Stimulated activated naive CD8-positive, alpha-beta T cell treated with anti-CD3 and anti-CD28 coated beads, Interleukin-15, amount 100 ng/mL, for 72 hours (primary cell): Measurements from ENCODE around the gene WDR20.

Source experiments
- ATAC-seq: fragments of 150-1000 bp; cut with Tn5 transposase; 2 replicates; pipeline ENCODE4 v1.10.0; 2021; ENCODE audit warnings: mild to moderate bottlenecking, moderate library complexity
- DNase-seq, 2 donors: peaks; one replicate each; pipeline ENCODE4 v3.0.0; 2021 to 2022
- H3K27ac Mint-ChIP-seq, 2 donors: one replicate each; pipeline ENCODE4 v1.8.0; 2022; ENCODE audit warnings: mild to moderate bottlenecking in 2 of 2, mixed read lengths in 2 of 2, moderate library complexity in 2 of 2
- H3K27me3 Mint-ChIP-seq: one replicate; pipeline ENCODE4 v1.8.0; 2022; ENCODE audit warnings: mixed read lengths
- H3K4me1 Mint-ChIP-seq: one replicate; pipeline ENCODE4 v1.8.0; 2022; ENCODE audit warnings: mild to moderate bottlenecking, mixed read lengths
- H3K4me3 Mint-ChIP-seq, 2 donors: one replicate each; pipeline ENCODE4 v1.8.0; 2022; ENCODE audit warnings: mild to moderate bottlenecking in 2 of 2, mixed read lengths in 2 of 2, moderate library complexity in 1 of 2
- H3K9me3 Mint-ChIP-seq, 2 donors: one replicate each; pipeline ENCODE4 v1.8.0; 2022; ENCODE audit warnings: mixed read lengths in 2 of 2

Gene WDR20

DNA sequence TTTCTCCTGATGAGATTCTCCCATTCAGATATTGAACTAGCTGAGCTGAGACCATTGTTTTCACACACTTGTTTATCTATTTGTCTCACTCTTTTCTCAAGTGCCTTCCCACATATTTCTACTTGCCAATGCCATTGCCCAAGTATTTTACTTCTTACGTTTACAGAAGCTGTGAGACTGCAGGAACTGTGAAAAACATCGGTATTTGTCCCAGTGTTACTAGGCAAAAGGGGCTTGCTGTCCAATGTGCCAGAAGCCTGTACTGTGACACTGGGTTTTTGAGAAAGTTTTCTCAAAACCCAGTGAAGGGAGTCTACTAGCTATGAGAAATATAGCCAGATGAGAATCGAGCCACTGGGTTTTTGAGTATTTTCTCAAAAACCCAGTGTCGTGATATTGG, 37.5 kb downstream of the WDR20 start:
- Mint-ChIP-seq H3K9me3 (no peaks in the 10 kb centered on the region), H3K27me3 (no peaks in the 10 kb centered on the region), H3K27ac (no peak overlapping the region), H3K4me1 (peaks cover 58% of the 10 kb centered on the region), H3K4me3 (no peak overlapping the region)
- DNase-seq, result no peak
- ATAC-seq, result no peak

DNA sequence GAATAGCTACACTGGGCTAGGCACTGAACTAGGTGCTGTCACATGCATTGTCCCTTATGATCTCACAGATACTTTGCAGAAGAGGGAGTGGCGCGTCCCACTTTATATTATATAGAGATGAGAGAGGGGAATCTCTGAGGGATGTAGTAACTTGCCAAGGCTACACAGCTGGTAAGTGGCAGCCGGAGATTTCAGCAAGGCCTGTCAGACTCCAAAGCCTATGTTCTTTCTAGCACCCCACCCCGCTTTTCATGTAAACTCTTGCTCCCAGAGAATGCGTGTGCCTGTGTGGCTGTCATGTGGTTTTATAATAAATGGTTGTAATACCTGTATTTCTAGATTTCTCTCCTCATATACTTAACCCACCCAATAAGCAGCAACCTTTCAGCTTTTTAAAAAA, 39.1 kb downstream of the WDR20 start:
- H3K27ac Mint-ChIP-seq, result peak overlapping the region in 1 of 2 donors; percentile 46
- no peaks in the 10 kb centered on the region for H3K27me3 Mint-ChIP-seq

DNA sequence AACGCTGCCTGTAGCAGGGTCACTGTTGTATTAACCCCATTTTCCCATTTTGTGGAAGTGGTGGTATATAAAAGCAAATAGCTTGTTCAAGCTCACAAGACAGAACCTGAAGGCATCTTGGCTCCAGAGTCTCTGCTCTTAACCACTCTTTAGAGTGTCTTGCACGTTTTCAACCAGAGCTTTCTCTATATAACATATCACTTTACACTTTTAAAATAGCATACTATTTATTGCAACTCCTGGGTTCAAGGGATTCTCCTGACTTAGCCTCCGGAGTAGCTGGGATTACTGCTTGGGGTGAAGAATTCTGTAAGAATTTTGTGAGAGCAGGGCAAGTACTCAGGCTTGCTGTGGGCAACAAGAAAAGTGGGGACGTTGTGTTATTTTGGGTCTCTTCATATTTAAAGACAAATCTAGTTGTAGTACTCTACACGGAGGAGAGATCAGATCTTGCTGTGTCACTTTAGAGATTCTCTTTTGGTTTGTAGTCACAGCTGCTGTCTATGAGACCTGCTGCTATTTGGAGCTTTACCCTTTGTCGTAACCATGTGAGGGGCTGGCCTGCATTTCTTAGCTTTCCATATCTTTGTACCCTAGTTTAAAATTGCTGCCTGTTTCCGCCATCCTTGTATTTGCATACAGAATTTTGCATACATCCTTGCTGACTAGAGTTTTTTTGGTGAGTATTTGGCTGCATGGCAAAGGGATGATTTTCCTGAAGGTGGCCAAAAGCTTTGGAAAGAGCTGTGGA, 40.7 kb downstream of the WDR20 start:
- Mint-ChIP-seq H3K9me3 (no peaks in the 10 kb centered on the region), H3K4me3 (no peak overlapping the region), H3K27me3 (no peaks in the 10 kb centered on the region), H3K4me1 (peaks cover 81% of the 10 kb centered on the region), H3K27ac (no peak overlapping the region)
- no peak for ATAC-seq
- DNase-seq, result no peak

More for the DNA sequence above, 39.1 kb downstream of the WDR20 start:
- Mint-ChIP-seq H3K4me1 (peaks cover 71% of the 10 kb centered on the region), H3K9me3 (no peaks in the 10 kb centered on the region), H3K4me3 (no peak overlapping the region)
- ATAC-seq (no peak), DNase-seq (no peak)

DNA sequence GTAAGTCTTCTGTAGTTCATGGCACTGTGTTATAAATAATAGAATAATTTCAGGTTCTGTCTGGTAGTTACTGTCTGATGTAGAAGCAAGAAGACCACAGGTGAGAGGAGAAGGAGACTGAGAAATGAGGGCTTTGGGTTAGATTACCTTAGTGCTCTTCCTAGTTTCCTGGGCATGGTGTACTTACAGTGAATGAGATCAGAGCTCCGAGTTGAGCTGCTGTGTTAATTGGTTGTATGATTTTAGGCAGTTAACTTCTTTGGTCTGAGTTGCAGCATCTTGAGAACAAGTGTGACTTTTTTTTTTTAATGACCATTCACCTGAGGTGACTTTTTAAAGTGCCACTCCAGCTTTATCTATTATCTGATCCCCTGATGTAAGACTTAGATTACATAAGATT, 41.5 kb downstream of the WDR20 start:
- Mint-ChIP-seq H3K4me1 (peaks cover 81% of the 10 kb centered on the region), H3K9me3 (no peaks in the 10 kb centered on the region), H3K27ac (peak overlapping the region in 1 of 2 donors; percentile 23), H3K27me3 (no peaks in the 10 kb centered on the region), H3K4me3 (no peak overlapping the region)
- ATAC-seq (no peak), DNase-seq (no peak)

DNA sequence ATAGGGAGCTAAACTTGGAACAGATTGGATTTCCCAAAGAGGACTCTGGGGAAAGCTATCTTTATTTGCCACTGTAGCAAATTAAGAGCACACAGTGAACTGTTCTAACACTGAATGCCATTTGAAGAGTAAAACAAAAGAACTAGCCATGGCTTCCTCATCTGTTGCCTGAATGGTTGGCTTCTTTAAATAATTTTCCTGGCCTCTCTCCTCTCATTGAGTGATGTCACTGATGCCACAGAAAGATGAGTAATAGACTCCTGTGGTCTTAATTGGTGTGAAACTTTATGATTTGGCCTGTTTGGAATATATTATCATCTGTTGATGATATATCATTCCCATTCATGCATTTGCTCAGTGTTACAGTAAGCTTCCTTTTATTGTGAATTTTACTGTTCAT, 42.5 kb downstream of the WDR20 start:
- ATAC-seq (peak; percentile 92), DNase-seq (no peak)
- Mint-ChIP-seq H3K27me3 (no peaks in the 10 kb centered on the region), H3K27ac (no peak overlapping the region), H3K4me3 (peak overlapping the region in 1 of 2 donors; percentile 25), H3K9me3 (no peaks in the 10 kb centered on the region), H3K4me1 (peaks cover 81% of the 10 kb centered on the region)

DNA sequence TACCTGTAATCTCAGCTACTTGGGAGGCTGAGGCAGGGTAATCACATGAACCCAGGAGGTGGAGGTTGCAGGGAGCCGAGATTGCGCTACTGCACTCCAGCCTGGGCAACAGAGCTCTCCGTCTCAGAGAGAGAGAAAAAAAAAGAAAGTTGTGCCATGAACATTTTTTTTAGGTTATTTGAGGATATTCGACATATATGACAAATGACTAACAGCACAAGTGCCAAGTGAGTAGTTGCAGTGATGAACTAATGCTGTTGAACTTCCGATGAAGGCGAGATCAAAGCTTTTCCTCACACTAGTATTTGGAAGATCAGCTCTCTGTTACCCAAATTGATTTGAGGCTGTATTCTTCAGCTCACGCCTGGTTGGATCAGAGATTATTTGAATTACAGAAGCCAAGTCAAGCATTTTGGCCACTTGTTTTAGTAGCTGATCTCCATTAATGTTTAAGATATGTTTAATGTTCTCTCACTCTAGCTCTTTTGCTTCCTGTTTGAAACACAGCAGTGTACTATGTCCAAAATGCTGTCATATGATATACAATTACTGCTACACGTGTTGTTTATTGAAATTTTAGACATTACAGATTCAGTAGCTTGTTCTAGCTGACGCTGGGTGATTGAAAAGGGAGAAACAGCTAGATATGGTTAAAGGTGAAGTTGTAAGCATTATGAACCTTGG, 43.4 kb downstream of the WDR20 start:
- H3K4me1 Mint-ChIP-seq, result peaks cover 79% of the 10 kb centered on the region
- peak overlapping the region; percentile 36 to 61 for H3K4me3 Mint-ChIP-seq

DNA sequence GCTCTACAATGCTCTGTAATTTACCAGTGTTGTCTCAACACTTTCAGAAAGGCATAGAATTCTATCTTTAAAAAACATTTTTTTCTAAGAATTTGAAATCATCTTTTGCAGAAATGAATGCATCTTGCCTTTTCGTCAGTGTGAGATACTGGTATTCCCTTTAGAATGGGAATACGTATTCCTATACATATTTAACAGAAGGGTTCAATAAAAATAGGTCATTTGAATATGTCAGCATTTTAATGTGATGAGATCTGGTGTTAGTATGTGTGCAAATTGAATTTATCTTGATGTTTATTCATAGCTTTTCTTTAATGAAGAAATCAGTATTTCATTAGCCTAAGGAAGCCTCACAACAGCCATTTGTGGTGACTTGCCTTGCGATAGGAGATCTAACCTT, 44.2 kb downstream of the WDR20 start:
- H3K27ac Mint-ChIP-seq, result peak overlapping the region; percentile 64 to 77
- H3K4me1 Mint-ChIP-seq, result peaks cover 73% of the 10 kb centered on the region
- ATAC-seq (no peak), DNase-seq (no peak)
- H3K27me3 Mint-ChIP-seq, result no peaks in the 10 kb centered on the region
- H3K4me3 Mint-ChIP-seq, result peak overlapping the region; percentile 64 to 66
- no peaks in the 10 kb centered on the region for H3K9me3 Mint-ChIP-seq

More for the DNA sequence above, 43.4 kb downstream of the WDR20 start:
- no peak for ATAC-seq
- Mint-ChIP-seq H3K27ac (peak overlapping the region in 1 of 2 donors; percentile 8), H3K9me3 (no peaks in the 10 kb centered on the region), H3K27me3 (no peaks in the 10 kb centered on the region)
- DNase-seq, result no peak

DNA sequence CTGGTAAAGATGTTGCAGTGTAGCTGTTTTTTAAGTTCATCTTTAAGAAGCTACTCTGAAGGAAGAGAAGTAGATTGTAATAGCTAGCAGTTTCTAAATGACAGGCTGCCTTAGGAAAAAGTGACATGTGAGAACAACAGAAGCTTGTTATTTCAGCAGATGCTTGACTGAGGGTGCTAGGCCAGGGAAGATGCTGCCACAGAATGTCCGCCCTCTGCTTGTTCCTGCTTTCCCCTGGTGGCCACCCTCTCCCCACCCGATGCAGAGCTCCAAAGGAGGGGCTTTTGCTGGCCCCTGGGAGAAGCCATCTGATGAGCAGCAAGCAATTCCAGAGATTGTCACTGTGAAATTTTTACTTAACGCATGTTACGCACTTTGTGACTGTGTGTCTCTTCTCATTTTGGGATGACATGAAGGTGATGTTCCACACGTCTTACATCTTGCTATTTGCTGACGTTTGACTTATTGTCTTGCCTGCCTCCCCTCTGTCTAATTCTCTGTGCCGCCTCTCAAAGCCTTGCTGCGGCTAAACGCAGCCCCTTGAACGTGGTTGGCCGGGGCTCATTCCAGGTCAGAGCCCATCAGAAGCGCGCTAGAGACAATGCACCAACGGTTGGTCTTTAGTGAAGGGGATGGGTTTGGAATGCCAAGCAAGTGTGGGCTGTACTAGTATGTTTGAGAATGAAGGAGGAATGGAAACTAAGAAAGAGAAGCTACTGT, 44.8 kb downstream of the WDR20 start:
- peak overlapping the region; percentile 70 to 77 for H3K27ac Mint-ChIP-seq
- peak overlapping the region; percentile 64 to 66 for H3K4me3 Mint-ChIP-seq
- H3K27me3 Mint-ChIP-seq, result no peaks in the 10 kb centered on the region
- DNase-seq (peak in 1 of 2 donors; percentile 20), ATAC-seq (peak; percentile 86)
- peaks cover 73% of the 10 kb centered on the region for H3K4me1 Mint-ChIP-seq
- H3K9me3 Mint-ChIP-seq, result no peaks in the 10 kb centered on the region

DNA sequence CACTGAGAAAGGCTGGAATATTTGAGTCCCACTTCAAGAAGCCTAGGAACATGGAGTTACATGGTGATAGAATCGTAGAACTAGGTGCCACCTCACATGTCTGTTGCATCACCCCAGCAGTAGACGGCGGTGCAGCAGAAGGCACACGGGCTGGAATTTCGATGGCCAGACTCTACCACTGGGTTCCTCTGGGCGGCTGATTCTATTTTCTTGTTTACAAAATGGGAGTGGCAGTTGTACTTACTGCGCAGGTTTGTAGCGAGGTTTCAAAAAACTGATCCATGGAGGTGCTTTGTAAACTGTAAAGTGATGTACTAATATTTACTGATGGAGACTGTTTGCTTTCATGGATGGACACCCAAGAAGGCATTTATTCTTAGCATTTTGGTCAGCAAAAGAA, 45.7 kb downstream of the WDR20 start:
- Mint-ChIP-seq H3K9me3 (no peaks in the 10 kb centered on the region), H3K27ac (peak overlapping the region in 1 of 2 donors; percentile 70), H3K27me3 (no peaks in the 10 kb centered on the region), H3K4me3 (peak overlapping the region in 1 of 2 donors; percentile 3), H3K4me1 (peaks cover 78% of the 10 kb centered on the region)
- ATAC-seq (no peak), DNase-seq (no peak)

DNA sequence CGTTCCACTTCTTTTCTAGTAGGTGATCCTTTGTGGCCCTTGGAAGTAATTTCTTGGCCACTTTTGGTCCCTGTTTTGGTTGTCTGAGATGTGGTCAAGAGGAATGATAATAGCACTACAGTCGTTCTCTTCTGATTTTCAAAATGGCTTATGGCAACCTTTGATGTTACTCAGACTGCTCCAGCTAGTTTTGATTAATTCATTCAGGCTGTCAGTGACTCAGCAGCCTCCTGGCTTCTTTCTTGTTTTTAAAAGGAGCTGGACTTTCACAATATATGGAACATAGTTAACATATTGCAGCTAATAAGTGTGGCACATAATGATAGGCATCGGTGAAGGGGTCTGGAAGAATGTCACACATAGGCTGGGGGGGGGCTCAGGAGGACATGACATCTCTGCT, 47.3 kb downstream of the WDR20 start:
- Mint-ChIP-seq H3K4me3 (no peak overlapping the region), H3K27me3 (no peaks in the 10 kb centered on the region), H3K27ac (peak overlapping the region in 1 of 2 donors; percentile 24), H3K9me3 (no peaks in the 10 kb centered on the region), H3K4me1 (peaks cover 74% of the 10 kb centered on the region)
- DNase-seq (no peak), ATAC-seq (no peak)

DNA sequence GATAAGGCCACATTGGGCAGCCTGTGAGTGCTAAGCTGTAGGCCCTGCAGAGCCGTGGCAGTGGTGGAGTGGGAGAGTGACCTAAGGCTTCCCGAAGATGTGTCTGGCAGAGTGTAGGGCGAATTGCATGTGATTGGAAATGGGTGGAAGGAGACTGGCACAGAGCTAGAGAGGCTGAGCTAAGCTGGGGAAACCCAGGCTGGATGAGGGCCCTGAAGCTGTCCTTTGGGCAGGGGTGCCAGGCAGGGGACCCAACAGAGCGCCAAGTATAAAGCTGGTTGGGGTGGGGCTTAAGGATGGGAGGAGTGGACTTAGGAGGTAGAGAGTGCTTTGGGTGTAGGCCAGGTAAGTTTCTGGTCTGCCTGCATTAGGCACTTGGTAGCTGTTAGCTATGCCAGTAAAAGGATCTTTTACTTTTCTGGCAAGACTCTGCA, 47.9 kb downstream of the WDR20 start:
- no peak for DNase-seq
- Mint-ChIP-seq H3K27ac (peak overlapping the region in 1 of 2 donors; percentile 24), H3K27me3 (no peaks in the 10 kb centered on the region), H3K4me1 (peaks cover 73% of the 10 kb centered on the region), H3K9me3 (no peaks in the 10 kb centered on the region), H3K4me3 (no peak overlapping the region)
- no peak for ATAC-seq

DNA sequence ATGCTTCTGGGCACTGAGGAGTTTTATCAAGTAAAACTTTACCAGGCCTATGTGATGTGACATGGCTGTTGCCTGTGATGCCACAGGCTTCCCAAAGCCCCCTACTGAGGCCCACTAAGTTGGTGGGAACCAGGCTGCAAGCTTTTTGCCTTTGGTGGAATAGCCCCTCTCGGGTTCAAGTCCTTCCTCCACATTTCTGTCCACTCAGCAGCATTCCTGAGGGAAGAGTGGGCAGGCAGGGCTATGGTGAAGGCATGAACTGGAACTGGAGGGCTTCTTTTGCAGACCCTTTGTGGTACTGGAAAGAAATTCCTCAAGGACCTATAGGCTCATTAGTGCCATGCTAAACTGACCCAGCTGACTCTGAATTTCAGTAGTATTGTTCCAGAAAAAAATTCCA, 48.5 kb downstream of the WDR20 start:
- ATAC-seq (no peak), DNase-seq (no peak)
- Mint-ChIP-seq H3K4me1 (peaks cover 69% of the 10 kb centered on the region), H3K27ac (no peak overlapping the region), H3K4me3 (no peak overlapping the region), H3K27me3 (no peaks in the 10 kb centered on the region), H3K9me3 (no peaks in the 10 kb centered on the region)

DNA sequence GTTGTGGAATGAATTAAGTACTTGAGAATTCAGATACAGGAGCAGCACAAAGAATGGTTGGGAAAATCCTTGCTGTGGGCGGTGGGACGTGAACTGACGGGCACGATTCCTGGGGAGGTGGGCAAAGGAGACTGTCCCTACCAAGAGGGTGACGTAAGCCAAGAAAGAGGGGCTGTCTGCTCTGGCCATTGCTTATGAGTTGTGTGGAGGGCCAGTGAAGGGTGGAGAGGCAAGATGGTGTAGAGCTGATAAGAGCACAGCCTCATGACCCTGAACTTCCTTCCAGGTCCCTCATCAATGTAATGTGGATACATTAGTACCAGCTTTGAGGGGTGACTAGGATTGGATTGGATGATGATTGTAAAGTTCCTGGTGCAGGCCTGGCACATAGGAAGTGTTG, 50.2 kb downstream of the WDR20 start:
- H3K9me3 Mint-ChIP-seq, result no peaks in the 10 kb centered on the region
- DNase-seq (no peak), ATAC-seq (no peak)
- H3K27me3 Mint-ChIP-seq, result no peaks in the 10 kb centered on the region
- H3K4me3 Mint-ChIP-seq, result no peak overlapping the region
- H3K4me1 Mint-ChIP-seq, result peaks cover 61% of the 10 kb centered on the region
- H3K27ac Mint-ChIP-seq, result no peak overlapping the region

DNA sequence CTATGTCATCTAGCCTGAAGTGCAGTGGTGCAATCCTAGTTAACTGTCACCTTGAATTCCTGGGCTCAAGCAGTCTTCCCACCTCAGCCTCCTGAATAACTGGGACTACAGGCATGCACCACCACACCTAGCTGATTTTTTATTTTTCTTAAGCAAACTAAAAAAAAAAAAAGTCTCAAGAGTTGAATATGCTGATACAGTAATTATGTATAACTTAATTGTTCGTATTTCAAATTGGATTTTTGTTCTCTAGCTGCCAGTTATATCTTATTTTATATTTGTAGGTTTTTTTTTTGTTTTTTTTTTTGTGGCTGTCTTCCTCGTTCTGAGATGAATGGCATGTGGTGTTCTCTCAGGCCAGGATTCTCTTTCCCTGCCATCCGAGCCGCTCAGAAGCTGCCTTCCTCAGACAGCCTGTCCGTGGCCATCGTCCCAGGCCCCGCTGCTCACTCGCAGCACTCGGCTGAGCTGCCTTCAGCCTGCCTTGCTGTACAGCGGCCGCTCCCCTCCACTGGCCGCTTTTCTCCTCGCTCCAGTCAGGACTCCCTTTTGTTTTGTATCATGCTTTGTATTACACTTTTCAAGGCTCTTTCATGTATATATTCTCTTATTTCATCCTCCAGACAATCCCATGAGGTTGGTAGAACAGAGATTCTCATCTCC, 53.3 kb downstream of the WDR20 start:
- H3K4me3 Mint-ChIP-seq, result no peak overlapping the region
- DNase-seq, result no peak
- H3K27ac Mint-ChIP-seq, result no peak overlapping the region
- H3K9me3 Mint-ChIP-seq, result no peaks in the 10 kb centered on the region
- no peak for ATAC-seq
- H3K4me1 Mint-ChIP-seq, result peaks cover 60% of the 10 kb centered on the region
- H3K27me3 Mint-ChIP-seq, result no peaks in the 10 kb centered on the region

DNA sequence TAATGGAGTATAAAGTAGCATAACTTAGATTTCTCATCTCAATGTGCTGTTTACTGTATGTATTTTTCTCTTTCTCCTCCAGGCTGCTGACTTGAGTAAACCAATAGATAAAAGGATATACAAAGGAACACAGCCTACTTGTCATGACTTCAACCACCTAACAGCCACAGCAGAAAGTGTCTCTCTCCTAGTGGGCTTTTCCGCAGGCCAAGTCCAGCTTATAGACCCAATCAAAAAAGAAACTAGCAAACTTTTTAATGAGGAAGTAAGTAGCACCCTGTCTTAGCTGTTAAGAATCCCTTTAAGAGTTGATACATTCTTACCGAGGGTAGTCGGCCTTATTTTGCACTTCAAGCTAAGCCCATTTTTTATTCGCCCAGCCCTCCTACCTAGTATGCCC, 55.2 kb downstream of the WDR20 start:
- no peaks in the 10 kb centered on the region for H3K27me3 Mint-ChIP-seq

More for the DNA sequence above, 55.2 kb downstream of the WDR20 start:
- DNase-seq, result no peak
- Mint-ChIP-seq H3K27ac (no peak overlapping the region), H3K9me3 (no peaks in the 10 kb centered on the region), H3K4me3 (no peak overlapping the region), H3K4me1 (peaks cover 76% of the 10 kb centered on the region)
- ATAC-seq, result no peak
